Subcutaneous adipose tissue (tissue), 4 donors: ENCODE measurements around the gene C6orf136. TPM values are rescaled to one million over a fixed set of nuclear protein-coding genes. Genes with fewer than 3 reads are reported as not detected.

Experiments
- total RNA-seq, 4 donors: library from RNA; depleted of rRNA; stranded (reverse); fragments of >200 nt; gene quantifications; one replicate each; pipeline ENCODE4 v1.1.0, GENCODE V29; 2016
- TF ChIP-seq, protein P1 (sequence below): fragments of 450-650 bp; IDR thresholded peaks from one replicate; pipeline ENCODE4 v1.5.1; 2016; ENCODE audit warnings: low read depth, mild to moderate bottlenecking, control low read depth, antibody characterized with exemption, moderate library complexity

Gene C6orf136
- total RNA-seq, 4 donors from 2014 or later: 3.7 to 9.4 (median 8.9) TPM

DNA sequence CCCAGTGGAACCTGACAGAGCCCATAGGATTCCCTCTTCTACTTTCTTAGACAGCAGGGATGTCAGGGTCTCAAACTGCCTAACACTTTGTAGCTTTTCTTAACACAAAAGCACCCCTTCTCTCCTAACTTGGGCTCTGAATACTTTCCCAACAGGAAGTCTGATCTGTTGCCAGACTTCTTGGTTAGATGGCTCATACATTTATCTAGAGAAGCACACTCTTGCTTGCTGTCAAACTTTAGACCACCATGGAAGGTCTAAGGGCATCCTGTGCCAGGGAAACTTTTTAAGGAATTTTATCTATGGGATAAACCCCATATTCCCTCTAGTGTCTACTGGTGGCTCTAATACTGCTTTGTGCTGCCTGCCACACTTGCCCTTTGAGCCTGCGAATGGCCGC is 3.3 kb upstream of the C6orf136 start:
- TF ChIP-seq, protein P1, sequence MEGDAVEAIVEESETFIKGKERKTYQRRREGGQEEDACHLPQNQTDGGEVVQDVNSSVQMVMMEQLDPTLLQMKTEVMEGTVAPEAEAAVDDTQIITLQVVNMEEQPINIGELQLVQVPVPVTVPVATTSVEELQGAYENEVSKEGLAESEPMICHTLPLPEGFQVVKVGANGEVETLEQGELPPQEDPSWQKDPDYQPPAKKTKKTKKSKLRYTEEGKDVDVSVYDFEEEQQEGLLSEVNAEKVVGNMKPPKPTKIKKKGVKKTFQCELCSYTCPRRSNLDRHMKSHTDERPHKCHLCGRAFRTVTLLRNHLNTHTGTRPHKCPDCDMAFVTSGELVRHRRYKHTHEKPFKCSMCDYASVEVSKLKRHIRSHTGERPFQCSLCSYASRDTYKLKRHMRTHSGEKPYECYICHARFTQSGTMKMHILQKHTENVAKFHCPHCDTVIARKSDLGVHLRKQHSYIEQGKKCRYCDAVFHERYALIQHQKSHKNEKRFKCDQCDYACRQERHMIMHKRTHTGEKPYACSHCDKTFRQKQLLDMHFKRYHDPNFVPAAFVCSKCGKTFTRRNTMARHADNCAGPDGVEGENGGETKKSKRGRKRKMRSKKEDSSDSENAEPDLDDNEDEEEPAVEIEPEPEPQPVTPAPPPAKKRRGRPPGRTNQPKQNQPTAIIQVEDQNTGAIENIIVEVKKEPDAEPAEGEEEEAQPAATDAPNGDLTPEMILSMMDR: no peak

DNA sequence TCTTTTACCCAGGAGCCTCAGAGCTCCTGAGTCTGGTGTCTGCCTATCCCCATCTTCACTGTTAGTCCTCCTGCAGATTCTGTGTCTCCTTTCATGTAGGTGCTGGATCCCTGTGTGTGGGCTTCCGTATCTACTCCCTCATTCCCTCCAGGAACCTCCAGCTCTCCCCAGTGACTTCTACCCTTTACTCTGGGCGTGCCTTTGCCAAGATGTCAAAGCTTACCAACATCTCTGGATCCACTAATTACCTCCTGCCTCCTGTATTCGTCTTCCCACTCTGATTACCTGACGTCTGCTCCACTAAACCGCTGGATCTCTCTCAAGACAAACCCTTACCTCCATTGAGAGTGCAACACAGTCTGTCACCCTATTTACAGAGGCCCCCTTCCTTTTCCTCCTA is 2.2 kb upstream of the C6orf136 start:
- TF ChIP-seq, protein P1: no peak

DNA sequence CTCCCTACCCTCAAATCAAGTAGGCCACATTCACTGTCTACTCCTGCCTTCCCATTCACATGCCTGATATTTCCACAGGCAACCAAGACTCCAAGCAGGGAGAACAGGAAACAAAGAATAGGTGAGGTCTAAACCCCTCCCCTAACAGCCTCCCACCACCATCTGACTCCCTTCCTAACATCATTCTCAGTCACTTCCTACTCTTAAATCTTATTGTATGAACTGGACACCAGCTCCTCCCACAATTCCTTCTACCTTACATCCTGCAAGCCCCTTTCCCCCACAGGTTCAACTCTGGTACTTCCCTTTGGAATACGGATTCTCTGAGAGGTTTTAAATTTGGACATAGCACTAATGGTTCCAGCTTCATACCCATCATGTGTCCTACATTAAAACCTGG is 944 bp upstream of the C6orf136 start:
- TF ChIP-seq, protein P1: no peak

DNA sequence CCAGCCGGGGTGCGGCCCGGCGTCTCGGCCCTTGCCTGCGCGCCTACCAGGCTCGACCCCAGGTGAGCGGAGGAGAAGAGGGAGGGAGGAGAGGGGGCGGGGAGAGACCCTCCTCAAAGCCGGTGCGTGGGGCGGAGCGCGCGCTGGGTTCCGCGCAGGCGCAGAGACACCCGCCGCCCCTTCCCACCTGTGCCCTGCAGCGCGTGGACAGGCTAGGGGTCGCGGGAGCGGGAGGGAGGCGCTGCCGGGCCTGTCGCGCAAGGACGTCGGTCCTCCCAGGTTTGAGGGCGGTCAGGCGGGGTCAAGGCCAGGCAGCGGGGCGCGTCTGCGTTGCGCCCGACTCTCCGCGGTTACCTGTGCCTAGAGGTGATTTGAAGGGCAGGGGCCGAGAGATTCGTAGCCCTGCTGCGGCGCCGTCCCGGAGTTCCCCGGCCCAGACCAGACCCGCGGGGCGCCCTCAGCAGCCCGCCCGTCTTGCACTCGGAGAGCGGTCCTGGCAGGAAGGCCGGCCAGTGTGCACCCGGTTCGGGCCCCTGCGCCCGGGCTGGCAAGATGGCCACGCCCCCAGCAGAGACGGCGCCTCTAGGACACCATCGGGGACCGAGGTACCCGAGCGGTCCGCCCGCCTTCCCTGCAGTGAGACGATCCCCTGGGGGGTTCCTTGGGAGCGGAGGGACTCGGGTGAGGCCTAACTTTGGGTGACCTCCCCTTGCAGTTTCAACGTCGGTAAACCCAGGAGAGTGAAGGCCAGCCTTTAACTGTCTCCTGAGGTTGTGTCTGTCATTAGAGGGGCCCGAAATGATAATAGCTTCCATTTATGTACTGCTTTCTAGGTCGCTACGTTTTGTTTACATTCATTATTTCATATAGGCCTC is 546 bp downstream of the C6orf136 start:
- TF ChIP-seq, protein P1: no peak

DNA sequence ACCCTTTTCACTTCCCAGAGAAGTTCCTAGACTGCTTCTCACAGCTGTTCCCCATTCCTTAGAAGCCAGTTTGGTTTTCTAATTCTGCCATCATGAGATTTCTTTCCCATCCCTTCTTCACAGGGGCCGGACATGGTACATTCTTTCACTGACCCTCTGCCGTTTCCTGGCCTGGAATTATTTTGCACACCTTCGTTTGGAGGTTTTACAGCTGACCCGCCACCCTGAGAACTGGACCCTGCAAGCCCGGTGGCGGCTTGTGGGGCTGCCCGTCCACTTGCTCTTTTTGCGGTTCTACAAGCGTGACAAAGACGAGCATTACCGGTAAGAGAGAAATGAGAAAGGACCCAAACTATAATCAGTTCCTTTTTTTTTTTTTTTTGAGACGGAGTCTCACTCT is 4.2 kb downstream of the C6orf136 start:
- TF ChIP-seq, protein P1: no peak

DNA sequence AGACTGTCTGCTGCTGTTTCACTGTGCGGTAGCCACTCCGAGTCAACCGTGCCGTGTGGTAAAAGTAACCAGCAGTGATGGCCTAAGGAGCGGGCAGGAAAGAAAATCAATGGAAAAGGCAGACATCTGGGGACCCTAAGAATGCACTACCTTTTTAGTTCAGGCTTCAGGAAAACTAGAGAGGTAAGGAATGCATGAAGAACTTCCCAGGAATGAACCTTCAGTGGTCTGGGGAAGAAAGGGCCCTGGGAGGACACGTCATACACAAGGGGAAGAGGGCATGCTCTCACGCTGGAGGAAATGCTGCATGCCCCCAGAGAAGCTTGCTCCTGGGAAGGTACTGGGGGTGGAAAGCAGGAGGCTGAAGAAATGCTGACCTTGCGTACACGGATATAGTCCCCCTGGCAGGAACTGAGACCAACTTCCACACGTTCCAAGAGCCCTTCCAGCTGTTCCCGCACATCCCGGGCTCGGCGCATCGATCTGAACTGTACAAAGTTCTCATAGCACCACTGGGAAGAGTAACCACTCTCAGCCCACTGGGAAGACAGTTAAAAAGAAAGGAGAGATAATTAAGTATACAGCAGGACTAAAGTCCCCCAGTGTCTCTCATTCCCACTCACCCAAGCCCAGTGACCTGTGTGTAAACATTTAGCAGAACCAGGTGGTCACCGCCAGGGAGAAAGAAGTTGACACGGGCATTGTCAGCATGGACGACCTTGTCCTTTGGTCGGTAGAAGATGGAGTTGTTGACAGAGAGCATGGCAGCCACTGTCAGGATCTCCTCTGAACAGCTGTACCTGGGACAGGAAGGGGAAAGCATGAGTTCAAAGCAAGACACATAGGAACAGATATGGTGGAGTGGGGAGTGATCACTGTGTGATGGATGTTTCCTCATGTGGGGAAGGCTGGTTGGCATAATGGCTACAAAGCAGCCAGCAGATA is 8.1 kb downstream of the C6orf136 start:
- TF ChIP-seq, protein P1: no peak

DNA sequence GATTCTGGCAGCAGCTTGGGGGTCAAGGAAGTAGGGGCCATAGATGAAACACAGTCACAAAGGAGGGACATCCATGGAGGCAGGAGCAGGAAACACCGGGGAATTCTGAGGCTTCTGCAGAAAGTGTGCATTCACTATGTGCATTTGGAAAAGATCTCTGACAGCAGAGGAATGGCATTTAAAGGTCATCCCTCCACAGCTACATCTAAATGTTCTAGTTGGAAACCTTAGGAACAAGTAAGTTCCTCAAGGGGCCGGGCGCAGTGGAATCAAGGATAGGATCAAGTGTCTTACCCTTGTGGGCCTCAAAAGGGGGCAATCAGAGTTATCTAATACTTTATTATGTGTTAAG is 8.8 kb downstream of the C6orf136 start:
- TF ChIP-seq, protein P1: no peak
